Measurements from ENCODE around the gene TMEM132E.
"Not testable (repeated sequence)": the region's sequence is repeated elsewhere in the genome, so short reads cannot be mapped to it uniquely, and the experiment has no call there.

The TMEM132E gene

GRCh38 chr17:34579017-34579946 is at the start of gene TMEM132E:
Gene TMEM132E, plus strand, starts transcription at chr17:34579582. Its CDS starts 1,495 bp downstream, at chr17:34581077.
- no peak for DNase-seq (ENCODE audit: low spot score)

- no peak for DNase-seq (ENCODE audit: low spot score)
These were observed 48.5 kb upstream of the TMEM132E start for GRCh38 chr17:34530918-34531317.

- no peak for DNase-seq (ENCODE audit: low spot score)
These were observed 46.9 kb upstream of the TMEM132E start for GRCh38 chr17:34532281-34533065.

- no peak for DNase-seq (ENCODE audit: low spot score)
These were observed 45.4 kb upstream of the TMEM132E start for GRCh38 chr17:34533806-34534527.

- DNase-seq (ENCODE audit: low spot score), result no peak
These were observed 41.9 kb upstream of the TMEM132E start for GRCh38 chr17:34537445-34537844.

- not testable (repeated sequence) for DNase-seq (ENCODE audit: low spot score)
These were observed 40.8 kb upstream of the TMEM132E start for GRCh38 chr17:34538582-34538981.

- no peak for DNase-seq (ENCODE audit: low spot score)
These were observed 39.5 kb upstream of the TMEM132E start for GRCh38 chr17:34539881-34540280.

- DNase-seq (ENCODE audit: low spot score), result peak; percentile 20
These were observed 36.6 kb upstream of the TMEM132E start for GRCh38 chr17:34542700-34543336.

- DNase-seq (ENCODE audit: low spot score), result no peak
These were observed 31.8 kb upstream of the TMEM132E start for GRCh38 chr17:34547453-34548063.

- DNase-seq (ENCODE audit: low spot score), result no peak
These were observed 29.4 kb upstream of the TMEM132E start for GRCh38 chr17:34549966-34550365.

- DNase-seq (ENCODE audit: low spot score), result no peak
These were observed 25.5 kb upstream of the TMEM132E start for GRCh38 chr17:34553907-34554306.

GRCh38 chr17:34556384-34556783 is 23.0 kb upstream of the TMEM132E start:
- DNase-seq (ENCODE audit: low spot score), result no peak

GRCh38 chr17:34556931-34557330 is 22.5 kb upstream of the TMEM132E start:
- DNase-seq (ENCODE audit: low spot score), result no peak

- no peak for DNase-seq (ENCODE audit: low spot score)
These were observed 18.1 kb upstream of the TMEM132E start for GRCh38 chr17:34561328-34561727.

GRCh38 chr17:34562387-34562786 is 17.0 kb upstream of the TMEM132E start:
- DNase-seq (ENCODE audit: low spot score), result no peak

GRCh38 chr17:34565713-34566112 is 13.7 kb upstream of the TMEM132E start:
- no peak for DNase-seq (ENCODE audit: low spot score)

GRCh38 chr17:34566201-34566600 is 13.2 kb upstream of the TMEM132E start:
- DNase-seq (ENCODE audit: low spot score), result no peak

- DNase-seq (ENCODE audit: low spot score), result no peak
These were observed 12.5 kb upstream of the TMEM132E start for GRCh38 chr17:34566873-34567272.

GRCh38 chr17:34567691-34568465 is 11.5 kb upstream of the TMEM132E start:
- DNase-seq (ENCODE audit: low spot score), result no peak

GRCh38 chr17:34568953-34569352 is 10.4 kb upstream of the TMEM132E start:
- no peak for DNase-seq (ENCODE audit: low spot score)

GRCh38 chr17:34569591-34569990 is 9.8 kb upstream of the TMEM132E start:
- no peak for DNase-seq (ENCODE audit: low spot score)
